PC-3 (cell line): ENCODE results near the gene CACNA1C.

Source experiments
- EZH2 ChIP-seq: fragments of 300-600 bp; sonication (generic); IDR thresholded peaks from one replicate; pipeline ENCODE4 v1.6.1; 2017; ENCODE audit warnings: antibody characterized with exemption, mild to moderate bottlenecking, low read length; ENCODE audit not compliant: unreplicated experiment
- TF ChIP-seq, protein P1 (sequence below): fragments of 300-600 bp; sonication (generic); conservative IDR thresholded peaks from 2 replicates; pipeline ENCODE4 v1.5.1; 2017; ENCODE audit warnings: antibody characterized with exemption, low read depth, mild to moderate bottlenecking, low read length

DNA sequence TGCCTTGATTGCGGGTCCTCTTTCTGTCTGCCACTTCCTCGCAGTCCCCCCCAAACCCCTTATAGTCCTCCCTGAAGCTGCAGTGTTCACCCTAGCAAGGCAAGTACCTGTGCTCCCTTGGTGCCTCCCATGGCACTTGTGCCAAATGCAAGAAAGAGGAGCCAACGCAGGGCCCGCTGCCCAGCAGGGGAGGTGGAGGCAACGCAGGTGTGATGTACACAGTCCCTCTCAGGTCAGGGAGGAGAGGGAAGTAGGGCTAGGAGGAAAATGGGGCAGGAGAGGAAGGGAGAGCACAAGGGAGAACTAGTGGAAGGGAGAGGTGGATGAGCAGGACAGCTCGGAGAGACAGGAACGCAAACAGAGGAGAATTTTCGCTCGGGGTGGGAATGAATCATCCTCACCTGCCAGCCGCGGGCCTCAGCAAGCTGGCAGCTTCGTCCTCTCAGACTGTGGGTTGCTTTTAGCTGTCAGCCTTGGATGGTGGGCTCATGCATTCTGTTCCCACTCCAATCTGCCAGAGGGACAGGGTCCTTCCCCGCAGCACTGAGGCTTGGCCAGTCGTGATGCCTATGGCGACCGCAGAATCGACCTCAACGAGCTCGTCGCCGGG, 357.0 kb downstream of the CACNA1C start:
- TF ChIP-seq, protein P1, sequence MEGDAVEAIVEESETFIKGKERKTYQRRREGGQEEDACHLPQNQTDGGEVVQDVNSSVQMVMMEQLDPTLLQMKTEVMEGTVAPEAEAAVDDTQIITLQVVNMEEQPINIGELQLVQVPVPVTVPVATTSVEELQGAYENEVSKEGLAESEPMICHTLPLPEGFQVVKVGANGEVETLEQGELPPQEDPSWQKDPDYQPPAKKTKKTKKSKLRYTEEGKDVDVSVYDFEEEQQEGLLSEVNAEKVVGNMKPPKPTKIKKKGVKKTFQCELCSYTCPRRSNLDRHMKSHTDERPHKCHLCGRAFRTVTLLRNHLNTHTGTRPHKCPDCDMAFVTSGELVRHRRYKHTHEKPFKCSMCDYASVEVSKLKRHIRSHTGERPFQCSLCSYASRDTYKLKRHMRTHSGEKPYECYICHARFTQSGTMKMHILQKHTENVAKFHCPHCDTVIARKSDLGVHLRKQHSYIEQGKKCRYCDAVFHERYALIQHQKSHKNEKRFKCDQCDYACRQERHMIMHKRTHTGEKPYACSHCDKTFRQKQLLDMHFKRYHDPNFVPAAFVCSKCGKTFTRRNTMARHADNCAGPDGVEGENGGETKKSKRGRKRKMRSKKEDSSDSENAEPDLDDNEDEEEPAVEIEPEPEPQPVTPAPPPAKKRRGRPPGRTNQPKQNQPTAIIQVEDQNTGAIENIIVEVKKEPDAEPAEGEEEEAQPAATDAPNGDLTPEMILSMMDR = no peak
- TF ChIP-seq EZH2 = no peak
